HG03025 (cell line): ENCODE data around the gene PPOX.

Experiments used
- ATAC-seq: cut with Tn5 transposase; IDR thresholded peaks from one replicate; pipeline ENCODE4 v1.9.1; 2021; ENCODE audit warnings: mild to moderate bottlenecking, moderate library complexity; ENCODE audit not compliant: unreplicated experiment, low FRiP score

PPOX gene

DNA sequence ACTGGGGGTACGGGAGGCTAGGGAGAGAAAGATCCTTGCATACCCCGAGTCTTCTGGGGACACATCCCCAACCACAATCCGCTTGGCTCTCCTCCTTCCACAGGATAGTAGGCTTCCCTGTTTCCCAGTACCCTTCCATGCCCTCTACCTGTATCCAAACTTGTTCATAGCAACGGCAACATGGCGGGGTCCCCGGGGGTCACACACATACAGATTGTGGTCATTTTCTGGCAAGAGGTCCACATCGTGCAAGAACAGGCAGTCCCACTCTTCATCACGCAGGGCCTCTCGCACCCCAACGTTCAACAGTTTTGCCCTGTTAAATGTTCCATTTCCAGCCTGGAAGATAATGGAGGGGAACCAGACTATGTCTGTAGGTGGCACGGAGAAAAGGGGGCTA, 7.5 kb downstream of the PPOX start:
- ATAC-seq, result no peak

DNA sequence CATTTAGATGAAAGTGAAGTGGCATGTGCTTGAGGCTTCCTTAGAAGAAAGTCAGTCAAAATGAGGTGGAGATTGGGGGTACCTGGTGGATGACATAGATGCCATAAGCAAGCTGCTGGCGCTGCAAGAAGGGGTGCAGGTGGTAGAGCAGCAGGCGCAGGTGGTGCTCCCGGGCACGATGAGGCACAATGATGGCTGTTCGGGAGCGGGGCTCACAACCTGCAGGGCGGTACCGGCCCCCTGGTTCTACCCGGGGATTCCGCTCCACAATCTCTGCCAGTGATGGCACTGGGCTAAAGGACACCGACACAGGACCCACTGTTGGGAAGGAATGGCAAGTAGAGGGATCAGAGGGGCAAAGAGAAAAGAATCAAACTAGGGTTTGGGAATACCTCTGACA, 8.7 kb downstream of the PPOX start:
- ATAC-seq, result no peak

DNA sequence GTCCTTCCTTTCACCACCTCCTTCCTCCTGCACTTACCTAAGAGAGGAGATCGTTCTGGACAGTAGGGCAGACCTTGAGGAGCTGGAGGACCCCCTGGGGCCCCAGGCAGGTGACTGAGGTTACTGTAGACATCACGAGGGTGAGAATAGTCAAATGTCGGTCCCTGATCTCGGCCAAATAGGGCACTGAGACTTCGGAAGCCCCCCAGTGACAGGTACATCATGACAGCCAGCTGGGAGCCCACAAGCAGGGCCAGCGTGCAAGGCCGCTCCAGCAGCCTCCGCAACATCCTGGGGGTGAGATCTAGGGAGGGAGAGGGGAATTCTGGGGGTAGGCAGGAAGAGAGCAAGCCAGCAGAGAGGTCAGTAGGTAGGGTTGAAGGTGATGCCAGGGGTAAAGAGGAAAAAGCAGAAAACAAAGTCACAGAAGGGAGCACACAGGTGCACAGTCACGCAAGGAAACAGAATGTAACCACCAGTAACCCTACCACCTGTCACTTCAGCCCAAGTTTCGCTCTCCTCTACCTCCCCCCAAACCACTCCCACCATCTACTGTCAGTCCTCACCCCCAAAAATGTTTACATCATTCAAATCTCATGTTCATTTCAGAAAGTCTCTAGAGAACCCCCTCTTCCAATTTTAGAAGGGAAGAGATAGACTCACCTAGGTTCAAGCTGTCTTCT, 9.7 kb downstream of the PPOX start:
- no peak for ATAC-seq

DNA sequence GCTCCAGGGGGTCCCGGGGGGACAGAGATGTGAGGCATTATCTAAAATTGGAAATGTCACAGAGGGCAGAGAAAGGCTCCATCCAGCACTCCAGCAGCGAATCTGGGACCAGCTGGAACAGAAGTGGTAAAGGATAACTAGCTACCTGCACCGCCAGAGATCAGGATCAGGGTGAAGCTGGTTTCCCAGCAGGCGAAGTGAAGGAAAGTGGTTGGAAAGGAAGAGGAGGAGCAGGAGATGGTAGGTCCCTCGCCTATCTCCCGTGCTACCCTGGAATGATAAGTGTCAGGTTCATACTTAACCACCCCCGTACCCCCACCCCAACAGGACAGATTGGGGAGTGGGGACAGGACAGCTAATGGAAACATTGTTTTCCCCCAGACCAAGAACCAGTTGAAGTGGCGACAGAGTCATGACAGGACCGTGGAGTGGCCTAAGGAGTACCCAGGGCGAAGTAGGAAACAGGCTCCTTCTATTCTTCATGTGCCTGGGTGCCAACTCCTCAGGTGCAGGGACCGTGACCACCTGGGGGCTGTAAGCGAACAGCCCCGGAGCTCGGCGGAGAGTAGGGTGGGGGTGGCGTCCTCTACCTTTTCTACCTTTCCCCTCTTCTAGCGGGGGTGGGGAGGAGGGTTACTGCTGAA, 10.4 kb downstream of the PPOX start:
- ATAC-seq, result peak; percentile 6

DNA sequence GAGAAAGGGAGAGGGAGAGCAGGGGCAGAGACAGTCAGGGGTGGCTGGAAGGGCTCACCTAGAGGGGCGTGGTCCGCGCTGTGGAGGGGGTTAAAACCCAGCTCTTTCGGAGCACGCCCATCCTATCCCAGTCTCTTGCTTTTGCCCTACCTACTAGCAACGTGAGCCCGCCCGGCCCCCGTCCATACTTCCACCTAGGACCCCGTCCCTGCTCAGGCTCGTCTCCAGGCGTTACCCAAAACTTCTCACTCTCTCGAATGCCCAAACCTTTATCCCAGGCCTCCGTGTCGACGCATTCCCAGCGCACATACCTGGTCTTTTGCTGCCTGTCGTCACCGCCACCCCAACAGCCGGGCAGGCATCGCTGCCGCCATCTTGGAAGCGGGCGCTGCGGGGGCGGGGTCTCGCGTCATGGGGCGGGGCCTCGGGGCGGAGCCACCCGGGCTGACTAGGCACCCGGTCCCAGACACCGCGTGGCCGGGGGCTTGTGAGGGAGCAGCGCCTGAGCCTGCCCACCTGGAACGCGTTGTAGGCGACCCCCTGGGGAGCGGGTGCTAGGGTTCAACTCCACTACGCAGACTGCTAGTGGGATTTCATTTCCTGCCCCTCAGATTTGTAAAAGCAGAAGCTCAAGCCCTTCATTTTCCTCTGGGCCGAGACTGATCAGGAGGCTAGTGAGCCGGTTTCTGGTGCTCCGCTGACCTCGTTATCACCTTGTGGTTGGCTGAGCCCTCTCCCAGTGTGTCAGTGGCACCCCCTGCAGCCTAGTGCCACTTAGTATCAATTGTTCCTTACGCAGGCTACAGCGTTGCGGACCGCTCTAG, 11.1 kb downstream of the PPOX start, which contains the start of gene B4GALT3:
TSS of gene B4GALT3 (minus strand) at position 396 of the 824 bp plus-strand sequence. CDS start 1,447 bp downstream, outside the sequence.
- ATAC-seq, result peak; percentile 76

DNA sequence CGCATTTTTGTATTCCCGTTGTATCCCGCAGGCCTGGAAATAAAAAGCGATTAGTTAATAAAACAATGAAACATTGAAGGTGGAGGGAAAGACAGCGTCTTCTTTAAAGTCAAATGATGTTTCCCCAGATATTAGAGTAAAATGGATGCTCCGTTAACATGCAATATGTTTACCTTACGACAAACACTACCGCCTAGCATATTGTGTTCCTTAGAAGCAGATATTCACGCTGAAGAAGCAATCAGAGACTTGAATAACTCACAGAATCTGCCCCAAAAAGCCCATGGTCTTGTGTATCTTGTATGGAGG, 11.7 kb downstream of the PPOX start:
- ATAC-seq, result no peak

DNA sequence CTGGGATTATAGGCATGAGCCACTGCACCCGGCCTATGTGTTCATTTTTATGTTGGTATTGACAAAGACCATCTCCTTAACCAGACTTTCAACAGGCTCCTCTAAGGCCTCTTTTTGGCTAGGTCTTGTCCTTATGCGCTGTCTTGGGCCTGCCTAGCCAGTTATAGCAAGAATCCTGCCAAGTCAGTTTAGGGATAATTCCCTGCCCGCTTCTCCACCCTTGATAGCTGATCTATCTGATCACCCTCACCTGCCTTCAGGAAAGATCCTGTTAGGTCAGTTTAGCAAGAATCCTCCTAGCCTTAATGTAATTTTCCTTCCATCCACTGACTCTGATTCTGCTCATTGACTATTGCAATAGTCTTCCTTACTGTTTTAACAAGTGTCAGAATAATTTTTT, 13.5 kb downstream of the PPOX start:
- ATAC-seq, result no peak

DNA sequence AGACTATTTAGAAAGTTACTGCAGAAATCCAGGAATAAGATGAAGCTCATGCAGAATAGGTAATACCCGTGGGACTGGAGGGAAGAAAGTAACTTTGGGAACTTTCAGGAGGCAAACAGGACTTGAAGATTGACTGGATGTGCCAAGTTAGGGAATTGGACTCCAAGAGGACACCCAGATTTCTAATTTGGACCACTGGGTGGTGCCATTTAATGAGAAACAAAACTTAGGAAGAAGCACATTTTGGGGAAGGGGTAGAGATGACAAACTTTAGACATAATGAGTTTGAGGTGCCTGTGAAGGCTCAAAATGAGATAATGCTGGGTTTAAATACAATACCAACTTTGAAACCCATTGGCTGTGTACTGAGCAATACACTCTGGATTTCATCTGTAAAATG, 14.4 kb downstream of the PPOX start:
- ATAC-seq, result no peak

DNA sequence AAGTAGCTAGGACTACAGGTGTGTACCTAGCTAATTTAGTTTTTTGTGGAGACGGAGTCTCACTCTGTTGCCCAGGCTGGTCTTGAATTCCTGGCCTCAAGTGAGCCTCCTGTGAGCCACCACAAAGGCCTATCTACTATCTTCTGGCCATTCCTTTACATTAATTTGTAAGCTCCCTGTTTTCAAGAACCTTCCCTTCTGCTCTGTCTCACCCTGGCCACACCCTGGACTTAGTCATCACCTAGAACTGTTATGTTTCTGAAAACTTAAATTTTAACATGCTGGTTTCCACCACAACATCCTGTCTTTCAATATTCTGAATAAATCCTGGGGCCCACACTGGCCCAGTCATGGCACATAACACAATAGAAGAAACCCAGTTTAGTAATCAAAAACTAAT, 16.0 kb downstream of the PPOX start:
- peak; percentile 35 for ATAC-seq

DNA sequence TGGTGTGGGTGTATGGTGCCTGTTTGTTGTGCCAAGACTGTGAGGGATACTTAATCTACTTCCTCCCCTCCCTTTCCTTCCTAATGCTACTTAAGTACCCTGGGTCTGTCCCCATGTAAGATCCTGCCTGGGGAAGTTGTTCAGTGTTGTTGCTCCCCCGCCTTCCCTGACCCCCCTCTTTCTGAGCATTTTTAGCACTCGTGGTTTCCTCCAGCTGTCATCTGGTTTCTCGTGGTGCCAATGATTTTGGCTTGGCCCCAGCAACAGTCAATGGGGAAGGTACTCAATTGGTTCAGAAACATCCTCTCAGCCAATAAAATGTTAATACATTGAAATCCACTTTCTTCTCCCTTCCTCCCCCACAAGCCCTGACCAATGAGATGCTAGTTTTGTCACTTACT, 19.1 kb downstream of the PPOX start:
- peak; percentile 60 for ATAC-seq

DNA sequence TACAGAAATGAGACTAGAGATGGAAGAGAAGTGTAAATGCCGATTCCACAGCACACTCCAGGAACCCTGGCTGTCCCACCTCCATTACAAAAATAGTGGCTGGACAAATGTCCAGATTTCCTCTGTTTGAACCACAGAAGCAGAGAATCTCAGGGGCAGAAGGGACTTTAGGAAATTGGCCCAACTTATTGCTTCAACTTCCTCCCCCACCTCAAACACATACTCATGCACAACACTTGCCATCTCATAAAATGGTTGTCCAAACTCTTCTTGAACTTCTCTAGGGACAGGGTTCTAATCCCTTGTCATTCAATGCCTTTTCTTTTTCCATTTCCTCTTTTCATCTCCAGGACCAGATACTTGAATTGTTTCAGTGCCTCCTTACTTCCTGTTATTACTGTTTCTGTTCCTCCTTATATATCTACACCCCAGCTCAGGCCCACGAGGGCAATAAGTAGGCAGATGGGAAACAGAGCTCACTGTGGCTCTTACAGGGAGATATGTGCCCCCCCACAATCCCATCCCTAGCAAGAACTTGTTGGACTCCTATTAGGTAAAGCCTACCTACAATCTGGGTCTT, 19.6 kb downstream of the PPOX start:
- ATAC-seq, result peak; percentile 24

DNA sequence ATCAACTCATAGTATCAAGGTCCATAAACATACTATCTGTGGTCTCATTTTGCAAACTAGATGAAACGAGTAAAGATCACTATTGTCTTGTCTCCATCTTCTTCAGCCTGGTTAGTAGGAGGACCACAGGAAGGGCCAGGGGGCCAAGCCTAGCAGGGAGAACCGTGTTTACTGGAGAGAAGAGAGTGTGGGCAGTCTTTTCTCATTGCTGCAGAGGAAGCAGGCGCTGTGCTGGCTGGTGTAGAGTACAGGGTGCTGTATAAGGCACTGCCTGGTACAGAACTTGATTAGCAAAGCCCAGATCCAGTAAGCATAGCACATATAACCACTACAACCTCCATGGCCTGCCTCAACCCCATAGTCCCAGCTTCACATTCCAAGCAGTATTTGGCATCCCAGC, 21.1 kb downstream of the PPOX start:
- no peak for ATAC-seq

DNA sequence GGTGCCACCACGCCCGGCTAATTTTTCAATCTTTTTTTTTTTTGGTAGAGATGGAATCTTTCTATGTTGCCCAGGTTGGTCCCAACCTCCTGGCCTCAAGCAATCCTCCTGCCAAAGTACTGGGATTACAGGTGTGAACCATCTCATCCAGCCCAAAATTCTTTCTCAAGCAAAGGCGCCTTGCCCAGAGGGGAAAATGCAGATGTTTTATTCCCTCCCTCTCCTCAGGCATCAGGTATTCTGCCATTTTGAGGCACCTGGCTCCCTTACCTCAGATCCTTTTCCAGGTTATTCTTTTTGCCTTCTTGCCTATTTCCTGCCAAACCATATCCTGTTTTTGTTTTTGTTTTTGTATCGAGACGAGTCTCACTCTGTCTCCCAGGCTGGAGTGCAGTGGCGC, 22.2 kb downstream of the PPOX start:
- no peak for ATAC-seq

DNA sequence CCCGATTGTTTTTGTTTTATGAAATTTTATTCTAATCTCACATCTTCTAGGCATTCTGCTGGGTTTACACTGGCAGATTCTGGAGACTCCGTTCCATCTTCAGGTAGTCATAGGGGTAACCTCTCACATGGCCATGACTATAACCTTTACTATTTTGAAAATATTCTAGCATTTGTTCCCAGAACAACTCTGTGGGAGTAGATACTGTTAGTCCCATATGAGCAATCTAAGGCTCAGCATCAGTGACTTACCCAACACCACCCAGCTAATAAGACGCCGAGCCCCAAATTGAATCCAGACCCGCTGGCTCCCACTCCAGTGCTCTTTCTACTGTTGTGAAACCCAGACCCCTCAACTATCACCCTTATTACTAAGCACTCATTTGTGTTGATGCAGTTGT, 22.8 kb downstream of the PPOX start:
- no peak for ATAC-seq

DNA sequence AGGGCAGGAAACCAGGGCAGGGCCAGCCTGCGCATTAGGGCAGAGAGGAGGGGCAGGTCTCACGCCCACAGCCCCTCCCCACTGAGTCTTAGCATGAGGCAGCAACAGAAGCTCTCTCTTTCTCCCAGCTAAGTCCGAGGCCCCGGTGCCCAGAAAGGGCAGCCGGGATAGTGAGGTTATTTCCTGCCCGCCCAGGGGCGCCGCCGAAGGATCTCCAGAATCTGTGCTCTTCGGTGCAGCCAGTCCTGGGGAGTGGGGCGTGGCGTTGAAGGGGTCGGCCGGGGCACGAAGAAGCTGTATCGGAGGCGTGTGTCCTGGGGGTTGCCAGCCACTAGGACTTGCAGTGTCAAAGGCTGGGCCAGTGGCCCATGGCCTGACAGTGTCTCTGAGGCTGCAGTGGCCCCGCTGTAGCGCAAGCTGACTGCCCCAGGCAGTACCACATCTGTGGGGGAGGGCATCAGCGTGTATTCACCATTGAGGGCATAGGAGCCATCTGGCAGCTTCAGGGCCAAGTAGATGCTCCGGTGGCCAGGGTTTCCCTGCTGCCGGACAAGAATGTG, 24.8 kb downstream of the PPOX start:
- no peak for ATAC-seq

DNA sequence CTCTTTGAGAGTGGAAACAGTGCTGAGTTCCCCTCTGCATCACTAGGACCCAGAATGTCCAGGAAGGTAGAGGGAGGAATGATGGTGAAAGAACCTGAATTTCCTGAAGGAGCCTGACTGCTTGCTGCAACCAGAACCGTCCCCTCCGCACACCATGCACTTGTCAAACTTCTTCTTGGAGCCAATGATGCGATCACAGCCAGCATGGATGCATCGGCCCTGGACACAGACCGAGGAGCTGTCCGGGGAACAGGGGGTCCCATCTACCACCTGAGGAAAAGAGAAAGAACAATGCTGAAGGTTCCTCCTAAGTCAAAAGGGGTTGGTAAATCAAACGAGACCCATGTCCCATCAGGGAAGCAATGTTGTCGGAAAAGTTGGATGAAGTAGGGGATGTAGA, 25.7 kb downstream of the PPOX start:
- no peak for ATAC-seq

DNA sequence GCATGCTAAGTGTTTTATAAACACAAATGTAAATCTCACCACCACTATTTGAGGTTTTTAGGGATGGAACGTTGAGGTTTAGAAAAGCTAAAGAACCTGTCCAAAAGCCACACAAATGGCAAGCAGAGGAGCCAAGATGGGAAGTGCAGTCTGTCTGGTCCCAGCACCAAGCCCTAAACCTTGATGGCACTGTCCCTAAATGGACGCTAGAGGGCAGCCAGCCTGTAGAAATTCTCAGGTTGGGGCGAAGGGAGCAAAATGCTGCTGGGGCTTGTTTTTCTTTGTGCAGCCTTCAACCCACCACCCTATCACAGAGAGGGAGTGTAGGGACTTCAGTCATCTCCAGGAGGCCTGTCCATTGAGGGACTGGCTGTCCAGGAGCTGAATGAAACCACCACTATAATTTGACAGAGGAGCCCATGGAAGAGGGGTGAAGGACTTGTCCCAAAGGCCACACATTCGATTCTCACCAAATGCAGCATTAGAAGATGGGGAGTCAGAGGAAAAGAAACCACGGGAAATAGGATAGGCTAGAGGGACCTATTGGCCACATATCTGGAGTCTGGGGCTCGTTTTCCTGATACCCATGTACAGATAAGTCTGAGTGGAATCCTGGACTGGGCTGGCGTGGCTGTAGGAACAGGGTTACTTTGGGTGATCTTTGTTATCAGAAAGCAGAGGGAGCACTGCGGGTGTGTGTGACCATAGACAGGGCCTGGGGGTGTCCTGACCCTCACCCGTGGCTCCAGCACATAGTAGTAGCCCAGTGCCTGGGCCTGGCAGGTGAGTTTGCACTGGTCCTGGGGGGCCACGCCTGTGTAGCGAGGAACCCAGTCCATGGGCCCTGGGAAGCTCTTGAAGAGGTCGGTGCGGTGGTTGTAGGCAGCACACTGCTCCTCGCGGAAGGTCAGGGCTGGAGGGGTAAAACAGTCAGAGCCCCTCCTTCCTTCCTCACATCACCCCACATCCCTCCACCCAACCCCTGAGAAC, 26.5 kb downstream of the PPOX start:
- no peak for ATAC-seq

DNA sequence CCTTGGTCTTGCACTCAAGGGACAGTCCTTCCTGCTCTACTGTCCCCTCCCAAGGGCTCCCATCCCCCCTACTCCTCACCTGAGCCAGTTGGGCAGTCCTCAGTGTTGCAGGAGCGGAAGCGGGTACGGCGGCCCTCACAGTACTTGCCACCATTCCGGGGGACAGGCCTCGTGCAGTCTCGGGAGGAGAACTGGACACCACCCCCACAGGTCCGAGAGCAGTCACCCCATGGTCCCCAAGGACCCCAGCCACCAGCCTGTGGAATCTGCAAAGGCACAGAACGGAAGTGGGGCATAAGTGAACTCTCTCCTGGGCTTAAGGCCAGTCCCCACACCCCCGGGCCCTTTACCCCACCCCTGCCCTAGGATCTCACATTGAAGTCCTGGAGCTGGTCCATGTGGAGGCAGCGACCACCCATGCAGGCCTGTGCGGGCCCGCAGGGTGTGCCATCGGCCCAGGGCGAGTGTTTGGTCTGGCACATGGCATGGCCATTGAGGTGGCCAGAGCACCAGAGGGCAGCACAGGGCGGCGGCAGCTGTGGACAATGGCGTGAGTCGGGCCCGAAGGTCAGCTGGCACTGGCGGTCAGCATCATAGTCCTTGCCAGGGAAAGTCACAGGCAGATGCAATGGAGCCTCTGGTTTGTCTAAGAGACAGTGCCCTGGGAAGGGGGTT, 27.5 kb downstream of the PPOX start:
- no peak for ATAC-seq

DNA sequence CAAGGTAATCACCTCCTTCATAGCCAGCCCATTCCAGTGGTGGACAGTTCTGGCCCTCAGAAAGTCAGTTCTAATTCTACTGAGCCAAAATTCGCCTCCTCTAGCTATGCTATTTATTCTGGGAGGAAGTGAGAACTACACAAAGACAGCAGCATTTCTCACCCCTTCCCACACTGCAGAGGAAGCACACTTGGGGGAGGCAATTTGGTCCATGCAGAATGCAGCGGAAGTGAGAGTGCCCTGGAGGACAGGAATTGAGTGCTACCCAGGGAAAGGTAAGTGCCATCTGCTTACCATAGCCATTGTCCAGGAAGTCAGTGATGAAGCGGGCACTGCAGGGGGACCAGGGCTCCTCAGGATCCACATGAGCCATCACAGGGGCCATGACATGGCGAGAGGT, 28.9 kb downstream of the PPOX start:
- no peak for ATAC-seq
